Kidney (tissue), 14 donors: ENCODE measurements around the gene GBE1. TPM values are rescaled to one million over a fixed set of nuclear protein-coding genes. Genes with fewer than 3 reads are reported as not detected.

ENCODE experiments used
- DNase-seq, 5 donors: peaks; one replicate each; pipeline ENCODE4 v3.0.0-alpha.2; 2013 to 2020
- FAIRE-seq: peaks from 2 replicates; lab custom pipeline; 2012; peaks lifted over from hg19 to GRCh38; lab: Jason Lieb, UNC
- H3K27ac ChIP-seq, 2 donors: one replicate each; pipeline ENCODE4 v1.7.0; 2013; ENCODE audit warnings: low read depth in 2 of 2, low read length in 2 of 2, inconsistent platforms in 1 of 2
- H3K27me3 ChIP-seq: one replicate; pipeline ENCODE4 v1.7.1; 2013; ENCODE audit warnings: low read length, inconsistent platforms; ENCODE audit not compliant: control insufficient read depth, insufficient read depth
- H3K36me3 ChIP-seq, 3 donors: one replicate each; pipeline versions ENCODE4 v1.7.0 to v1.7.1; 2013; ENCODE audit warnings: low read length in 3 of 3, control low read depth in 1 of 3, inconsistent platforms in 1 of 3; ENCODE audit not compliant: insufficient read depth in 3 of 3, control insufficient read depth in 2 of 3
- H3K4me1 ChIP-seq, 3 donors: one replicate each; pipeline versions ENCODE4 v1.7.0 to v1.7.1; 2013; ENCODE audit warnings: low read length in 3 of 3, inconsistent platforms in 1 of 3, low read depth in 1 of 3; ENCODE audit not compliant: control insufficient read depth in 2 of 3, insufficient read depth in 2 of 3
- H3K4me3 ChIP-seq, 3 donors: one replicate each; pipeline versions ENCODE4 v1.7.0 to v1.8.1; 2013; ENCODE audit warnings: low read length in 3 of 3, control low read depth in 1 of 3, inconsistent platforms in 1 of 3
- H3K9ac ChIP-seq, 3 donors: one replicate each; pipeline versions ENCODE4 v1.7.0 to v1.7.1; 2013; ENCODE audit warnings: low read length in 3 of 3, control low read depth in 1 of 3, inconsistent platforms in 1 of 3
- H3K9me3 ChIP-seq, 3 donors: one replicate each; pipeline versions ENCODE4 v1.7.0 to v1.7.1; 2013; ENCODE audit warnings: low read length in 3 of 3, control low read depth in 1 of 3, inconsistent platforms in 1 of 3; ENCODE audit not compliant: control insufficient read depth in 2 of 3, insufficient read depth in 1 of 3
- intact Hi-C: fragments of 100-400 bp; cut with DNase I; formaldehyde crosslinking; loops from one replicate; pipeline ENCODE4 v1.11.1; 2022
- polyA plus RNA-seq: library from polyadenylated mRNA; stranded (reverse); fragments of 350-450 nt; fragmentation: Illumina TruSeq; extraction: RNeasy Lipid Tissue Mini Kit (QIAGEN cat#74804); gene quantifications from one replicate; pipeline ENCODE4 v1.2.3, GENCODE V29; 2014; ENCODE audit warnings: low read depth, low replicate concordance; ENCODE audit not compliant: insufficient read depth
- total RNA-seq: library from RNA; stranded (reverse); fragmentation: NEBNext Ultra II Directional; extraction: Animal tissue kit (Norgen Biotek cat#: 25700); gene quantifications from one replicate; pipeline ENCODE4 v1.2.1, GENCODE V29; 2021
- TF ChIP-seq, protein P1 (sequence below): IDR thresholded peaks from 3 replicates; pipeline ENCODE4 v1.5.1; 2012; ENCODE audit warnings: mild to moderate bottlenecking, moderate library complexity, borderline replicate concordance; ENCODE audit not compliant: insufficient read depth; ENCODE audit errors: extremely low read depth
- donor health status: control.
- donor health status: control.
- donor health status: control.
- donor health status: control.
- donor health status: control.
- donor health status: DM: yes; HTN: yes; CAD: no.
- donor health status: Normal renal cell carcinoma (clear cell type).

GBE1 gene
- total and polyA plus RNA-seq, 2 donors from 2014 or later: 29.3 to 36.2 TPM

DNA sequence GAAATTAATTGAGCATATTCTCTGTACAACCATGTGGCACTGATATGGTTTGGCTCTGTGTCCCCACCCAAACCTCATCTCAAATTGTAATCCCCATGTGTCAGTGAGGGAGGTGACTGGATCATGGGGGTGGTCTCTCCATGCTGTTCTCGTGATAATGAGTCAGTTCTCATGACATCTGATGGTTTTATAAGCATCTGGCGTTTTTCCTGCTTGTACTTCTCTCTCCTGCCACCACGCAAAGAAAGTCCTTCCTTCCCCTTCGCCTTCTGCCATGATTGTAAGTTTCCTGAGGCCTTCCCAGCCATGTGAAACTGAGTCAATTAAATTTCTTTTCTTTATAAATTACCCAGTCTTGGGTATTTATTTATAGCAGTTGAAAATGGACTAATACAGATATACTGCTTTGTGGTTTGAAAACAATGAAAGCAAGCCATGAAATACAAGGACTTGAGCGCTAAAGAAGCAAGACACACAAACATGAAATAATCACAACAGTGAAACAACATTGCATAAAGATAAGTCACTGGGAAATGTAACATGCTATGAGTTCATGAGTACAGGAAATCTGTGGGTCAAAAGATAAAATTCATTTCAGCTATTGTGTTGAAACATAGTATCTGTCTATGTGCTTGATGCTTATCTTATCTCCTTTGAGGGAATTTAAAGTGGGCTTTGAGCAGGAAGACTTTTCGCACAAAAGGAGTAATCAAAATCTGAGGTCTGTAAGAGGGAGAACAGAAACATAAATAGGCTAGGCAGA, 288.7 kb downstream of the GBE1 start:
- no peak for FAIRE-seq
- intact Hi-C loops: no loop called here
- no peaks in the 10 kb centered on the region for H3K36me3 ChIP-seq
- no peak overlapping the region for H3K9ac ChIP-seq
- TF ChIP-seq, protein P1, sequence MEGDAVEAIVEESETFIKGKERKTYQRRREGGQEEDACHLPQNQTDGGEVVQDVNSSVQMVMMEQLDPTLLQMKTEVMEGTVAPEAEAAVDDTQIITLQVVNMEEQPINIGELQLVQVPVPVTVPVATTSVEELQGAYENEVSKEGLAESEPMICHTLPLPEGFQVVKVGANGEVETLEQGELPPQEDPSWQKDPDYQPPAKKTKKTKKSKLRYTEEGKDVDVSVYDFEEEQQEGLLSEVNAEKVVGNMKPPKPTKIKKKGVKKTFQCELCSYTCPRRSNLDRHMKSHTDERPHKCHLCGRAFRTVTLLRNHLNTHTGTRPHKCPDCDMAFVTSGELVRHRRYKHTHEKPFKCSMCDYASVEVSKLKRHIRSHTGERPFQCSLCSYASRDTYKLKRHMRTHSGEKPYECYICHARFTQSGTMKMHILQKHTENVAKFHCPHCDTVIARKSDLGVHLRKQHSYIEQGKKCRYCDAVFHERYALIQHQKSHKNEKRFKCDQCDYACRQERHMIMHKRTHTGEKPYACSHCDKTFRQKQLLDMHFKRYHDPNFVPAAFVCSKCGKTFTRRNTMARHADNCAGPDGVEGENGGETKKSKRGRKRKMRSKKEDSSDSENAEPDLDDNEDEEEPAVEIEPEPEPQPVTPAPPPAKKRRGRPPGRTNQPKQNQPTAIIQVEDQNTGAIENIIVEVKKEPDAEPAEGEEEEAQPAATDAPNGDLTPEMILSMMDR: no peak
- no peak for DNase-seq
- H3K4me3 ChIP-seq: no peak overlapping the region
- H3K27me3 ChIP-seq: no peaks in the 10 kb centered on the region
- no peaks in the 10 kb centered on the region for H3K4me1 ChIP-seq
- no peaks in the 10 kb centered on the region for H3K9me3 ChIP-seq
- H3K27ac ChIP-seq: no peak overlapping the region

DNA sequence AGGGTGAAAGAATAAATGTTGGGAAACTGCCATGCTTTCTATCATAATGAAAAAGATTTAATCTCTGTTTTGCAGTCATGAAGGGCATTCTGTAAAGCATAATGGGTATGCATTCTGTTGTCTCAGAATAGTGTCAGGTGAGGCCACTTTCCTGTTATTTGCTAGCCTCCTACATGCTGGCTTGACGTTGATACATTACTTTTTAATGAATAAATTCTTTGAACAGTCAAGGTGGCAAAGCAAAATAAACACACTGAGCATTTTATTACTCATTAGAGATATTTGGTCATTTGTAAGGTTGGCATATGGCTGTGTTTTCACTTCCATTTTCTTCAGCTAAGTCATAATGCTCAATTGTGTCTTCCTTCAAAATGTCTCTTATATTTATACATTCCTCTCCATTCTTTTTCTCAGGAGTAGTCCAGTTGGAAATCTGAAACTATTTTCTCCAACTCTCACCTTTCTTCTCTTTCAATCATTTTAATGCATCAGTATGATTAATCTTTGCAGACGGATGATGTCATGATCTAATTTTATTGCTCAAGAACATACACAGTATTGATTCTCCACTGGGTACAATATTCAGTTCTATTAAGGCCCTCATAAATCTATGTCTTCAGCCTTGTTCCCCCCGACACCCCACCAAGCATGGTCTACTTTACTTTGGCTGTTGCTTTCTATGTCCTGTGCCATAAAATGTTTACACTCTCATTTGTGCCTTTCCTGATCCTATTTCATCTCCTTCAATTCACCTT, 290.7 kb downstream of the GBE1 start:
- FAIRE-seq: no peak
- H3K4me3 ChIP-seq: no peak overlapping the region
- TF ChIP-seq, protein P1: no peak
- no peaks in the 10 kb centered on the region for H3K36me3 ChIP-seq
- intact Hi-C loops: no loop called here
- H3K9me3 ChIP-seq: no peaks in the 10 kb centered on the region
- no peak overlapping the region for H3K27ac ChIP-seq
- H3K4me1 ChIP-seq: no peaks in the 10 kb centered on the region
- no peaks in the 10 kb centered on the region for H3K27me3 ChIP-seq
- no peak overlapping the region for H3K9ac ChIP-seq
- DNase-seq: no peak

DNA sequence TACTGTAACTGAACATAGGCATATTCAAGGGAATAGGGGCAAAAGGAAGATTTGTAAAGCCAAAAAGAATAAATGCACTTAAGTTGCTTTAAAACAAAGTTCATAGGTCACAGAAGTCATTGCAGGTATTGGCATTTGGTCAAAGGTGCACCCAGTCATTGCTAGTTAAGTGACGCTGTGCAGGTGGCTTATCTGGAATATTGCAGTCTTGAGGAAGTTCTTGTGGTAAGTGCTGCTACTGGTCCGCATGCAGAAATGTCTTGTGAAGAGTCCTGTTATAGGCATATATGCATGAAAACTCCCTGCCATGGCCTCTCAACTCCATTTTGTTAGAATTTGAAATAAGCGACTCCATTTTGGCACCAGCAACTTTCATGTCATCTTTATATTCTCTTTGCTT, 293.1 kb downstream of the GBE1 start:
- Histone ChIP-seq H3K27ac (no peak overlapping the region), H3K9ac (no peak overlapping the region), H3K4me3 (no peak overlapping the region), H3K9me3 (no peaks in the 10 kb centered on the region), H3K4me1 (no peaks in the 10 kb centered on the region), H3K36me3 (no peaks in the 10 kb centered on the region), H3K27me3 (no peaks in the 10 kb centered on the region)
- intact Hi-C loops: no loop called here
- DNase-seq (no peak), FAIRE-seq (no peak)
- TF ChIP-seq, protein P1: no peak
